GOT3 (cell line): ENCODE data around the gene GPS2.

Experiments
- DNase-seq: peaks from one replicate; lab custom pipeline; 2025; ENCODE audit warnings: mixed read lengths; lab: John Stamatoyannopoulos, UW

GPS2 gene

GRCh38 chr17:7317161-7317803, 2.1 kb upstream of the GPS2 start:
- no peak for DNase-seq

DNA sequence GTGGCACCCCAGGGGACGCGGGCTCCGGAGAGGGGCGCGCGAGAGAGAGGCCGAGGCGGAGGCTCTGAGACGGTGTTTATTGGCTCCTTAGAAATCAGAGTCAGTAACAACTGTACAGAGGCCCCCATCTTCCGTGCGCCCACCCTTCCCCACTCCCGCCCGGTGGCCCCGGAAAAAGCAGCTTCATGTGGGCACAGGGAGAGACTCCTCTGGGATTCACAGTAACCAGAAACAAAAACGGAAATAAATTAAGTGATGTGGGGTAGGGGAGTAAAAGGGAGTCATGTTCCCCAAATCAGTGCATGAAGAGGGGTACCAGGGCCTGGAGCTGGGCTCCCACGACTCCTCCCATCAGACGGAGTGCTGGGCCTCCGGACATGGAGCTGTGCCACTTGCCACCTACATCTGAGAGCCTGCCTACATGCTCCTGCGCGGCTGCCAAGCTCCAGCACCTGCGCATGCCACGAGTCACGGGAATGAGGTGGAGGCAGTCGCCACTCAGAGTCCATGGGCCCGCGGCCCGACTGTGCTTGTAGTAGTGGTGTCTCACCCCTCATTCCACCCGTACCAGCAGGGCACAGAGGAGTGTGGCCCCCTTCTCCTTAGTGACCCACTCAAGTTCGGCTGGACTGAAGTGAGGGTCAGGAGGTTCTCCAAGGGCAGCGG, 543 bp upstream of the GPS2 start:
- DNase-seq, result no peak

- DNase-seq, result no peak
Measured at GRCh38 chr17:7313890-7314718, 1.1 kb downstream of the GPS2 start.

DNA sequence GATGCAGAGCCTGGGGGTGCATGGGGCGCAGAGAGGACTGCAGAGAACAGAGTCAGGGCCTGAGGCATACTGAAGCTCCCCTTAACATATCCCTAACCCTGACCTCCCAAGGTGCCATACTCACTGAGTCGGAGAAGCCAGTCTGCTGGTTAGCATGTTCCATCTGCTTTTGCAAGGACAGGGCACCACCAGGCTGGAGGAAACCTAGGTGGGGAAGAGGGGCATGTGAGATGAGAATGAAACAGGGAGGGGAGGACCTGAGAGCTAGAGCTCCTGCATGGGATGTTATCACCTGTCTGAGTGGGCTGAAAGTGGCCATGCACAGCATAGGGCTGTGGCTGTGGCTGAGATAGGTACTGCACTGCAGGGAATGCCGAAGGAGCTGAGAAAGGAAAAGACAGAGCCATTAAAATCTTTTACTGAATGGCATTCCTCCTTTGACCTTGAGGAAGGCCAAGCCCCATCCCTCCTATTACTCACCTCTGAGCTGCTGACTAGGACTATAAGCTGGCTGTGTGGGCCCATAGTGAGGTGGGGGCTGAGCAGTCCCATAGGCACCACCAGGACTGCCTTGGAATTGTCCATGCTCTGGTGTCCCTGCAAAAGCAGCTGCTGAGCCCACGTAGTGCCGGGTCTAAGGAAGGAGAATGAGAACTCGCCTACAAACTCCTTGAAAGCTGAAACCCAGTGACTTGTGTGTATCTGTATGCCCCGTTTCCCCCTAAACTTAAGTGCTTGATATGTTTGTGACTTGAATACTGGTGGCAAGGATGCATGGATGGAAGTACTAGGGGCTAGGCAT, 1.9 kb downstream of the GPS2 start:
- DNase-seq, result no peak

GRCh38 chr17:7312432-7313087, 2.6 kb downstream of the GPS2 start:
- DNase-seq, result no peak

GRCh38 chr17:7311110-7311705, 4.0 kb downstream of the GPS2 start:
- DNase-seq, result no peak

GRCh38 chr17:7309628-7310027, 5.5 kb downstream of the GPS2 start:
- no peak for DNase-seq

- DNase-seq, result peak; percentile 36
Measured at GRCh38 chr17:7308625-7309433, 6.3 kb downstream of the GPS2 start.

GRCh38 chr17:7307686-7308624, 7.2 kb downstream of the GPS2 start:
- DNase-seq, result no peak

- peak; percentile 98 for DNase-seq
Measured at GRCh38 chr17:7306911-7307685, 8.1 kb downstream of the GPS2 start, which contains the start of gene EIF5A. EIF5A (plus strand) TSS chr17:7307628; CDS start chr17:7309636, 2,008 bp downstream.

DNA sequence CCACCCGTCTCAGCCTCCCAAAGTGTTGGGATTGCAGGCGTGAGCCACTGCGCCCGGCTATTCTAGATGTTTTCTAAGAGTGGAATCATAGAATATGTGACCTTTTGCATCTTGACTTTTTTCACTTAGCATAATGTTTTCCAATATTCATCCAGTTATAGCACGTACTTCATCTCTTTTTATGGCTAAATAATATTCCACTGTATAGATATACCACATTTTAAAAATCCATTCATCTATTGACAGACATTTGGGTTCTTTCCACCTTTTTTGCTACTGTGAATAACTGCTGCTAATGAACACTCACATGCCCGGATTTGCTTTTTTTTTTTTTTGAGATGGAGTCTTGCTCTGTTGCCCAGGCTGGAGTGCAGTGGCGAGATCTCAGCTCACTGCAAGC, 11.0 kb downstream of the GPS2 start:
- no peak for DNase-seq

GRCh38 chr17:7296189-7296861, 18.8 kb downstream of the GPS2 start:
- peak; percentile 58 for DNase-seq

DNA sequence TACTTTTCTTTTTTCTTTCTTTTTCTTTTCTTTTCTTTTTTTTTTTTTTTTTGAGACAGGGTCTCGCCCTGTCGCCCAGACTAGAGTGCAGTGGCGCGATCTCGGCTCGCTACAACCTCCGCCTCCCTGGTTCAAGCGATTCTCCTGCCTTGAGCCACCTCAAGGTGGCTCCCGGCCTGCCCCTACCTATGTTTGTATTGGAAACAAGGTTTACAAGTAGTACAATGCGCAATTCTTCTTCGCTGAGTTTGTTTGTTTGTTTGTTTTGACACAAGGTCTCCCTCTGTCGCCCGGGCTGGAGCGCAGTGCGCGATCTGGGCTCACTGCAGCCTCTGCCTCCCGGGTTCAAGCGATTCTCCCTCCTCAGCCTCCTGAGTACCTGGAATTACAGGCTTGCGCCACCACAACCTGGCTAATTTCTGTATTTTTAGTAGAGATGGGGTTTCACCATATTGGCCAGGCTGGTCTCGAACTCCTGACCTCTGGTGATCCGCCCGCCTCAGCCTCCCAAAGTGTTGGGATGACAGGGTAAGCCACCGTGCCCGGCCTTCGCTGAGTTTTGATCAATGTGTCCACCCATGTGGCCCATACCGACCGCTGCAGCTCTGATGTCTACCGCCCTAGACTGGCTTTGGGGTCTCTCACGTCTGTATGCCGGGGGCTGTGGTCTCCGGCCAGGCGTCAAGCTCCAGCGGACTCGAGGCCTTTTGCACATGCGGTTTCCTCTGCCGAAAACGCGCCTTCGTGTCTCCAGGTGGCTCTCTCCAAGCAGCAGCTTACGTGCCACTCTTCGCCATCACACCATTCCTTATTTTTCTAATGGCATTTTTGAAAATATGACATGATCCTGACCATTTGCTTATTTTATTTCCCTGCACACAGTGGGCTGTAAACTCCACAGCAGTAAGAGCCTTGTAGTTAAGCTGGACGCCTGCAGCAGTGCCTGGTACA, 19.7 kb downstream of the GPS2 start:
- DNase-seq, result no peak

- no peak for DNase-seq
Measured at GRCh38 chr17:7294614-7295153, 20.5 kb downstream of the GPS2 start, which contains the start of gene YBX2. YBX2 (minus strand) TSS chr17:7294639; CDS start chr17:7294500, 139 bp downstream.

DNA sequence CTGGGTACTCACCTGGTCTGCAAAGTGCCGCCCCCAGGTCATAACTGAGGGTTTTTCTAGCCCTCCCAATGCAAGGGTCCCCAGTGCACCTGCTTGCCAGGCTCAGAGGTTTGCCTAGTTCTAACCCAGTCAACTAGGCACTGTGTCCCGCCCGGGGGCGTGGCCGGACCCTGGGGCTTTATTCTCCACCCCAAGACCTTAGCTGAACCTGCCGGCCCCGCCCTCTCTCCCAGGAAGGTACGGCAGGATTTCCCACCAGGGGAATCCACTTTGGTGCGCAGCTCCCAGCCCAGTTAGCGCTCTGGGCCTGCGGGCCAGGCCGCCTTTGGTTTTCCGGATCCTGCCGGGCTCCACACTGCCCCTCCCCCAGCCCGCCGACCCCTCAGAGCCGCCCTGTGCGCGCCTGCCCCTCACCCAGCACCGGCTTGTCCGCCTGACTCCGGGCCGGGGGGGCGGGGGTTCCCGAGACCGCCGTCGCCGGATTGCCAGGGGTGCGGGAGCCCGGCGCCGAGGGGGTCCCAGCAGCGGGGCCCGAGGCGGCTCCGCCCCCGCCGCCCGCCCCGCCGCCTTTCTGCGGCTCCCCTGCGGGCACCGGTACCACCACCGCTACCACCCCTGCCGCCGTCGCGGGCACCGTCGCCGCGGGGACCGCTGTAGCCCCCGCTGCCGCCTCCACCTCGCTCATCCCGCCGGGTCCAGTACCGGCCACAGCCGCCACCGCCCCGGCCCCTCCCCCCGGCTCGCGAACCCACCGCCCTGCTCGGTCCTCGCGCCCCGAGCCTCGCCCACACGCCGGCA, 21.1 kb downstream of the GPS2 start:
- DNase-seq, result no peak
